ENCODE measurements around the gene RETREG1.
A peak's percentile ranks its signal among the peaks of the same experiment; 100 is the strongest.
"Not testable (repeated sequence)": the region's sequence is repeated elsewhere in the genome, so short reads cannot be mapped to it uniquely, and the experiment has no call there.

RETREG1 gene

GRCh38 chr5:16550316-16550952 lies 66.4 kb downstream of the RETREG1 start:
- peak in 1 of 5 donors; percentile 40 for DNase-seq

GRCh38 chr5:16549491-16550206 lies 67.1 kb downstream of the RETREG1 start:
- DNase-seq, result no peak

GRCh38 chr5:16548812-16549211 lies 68.0 kb downstream of the RETREG1 start:
- no peak for DNase-seq

DNA sequence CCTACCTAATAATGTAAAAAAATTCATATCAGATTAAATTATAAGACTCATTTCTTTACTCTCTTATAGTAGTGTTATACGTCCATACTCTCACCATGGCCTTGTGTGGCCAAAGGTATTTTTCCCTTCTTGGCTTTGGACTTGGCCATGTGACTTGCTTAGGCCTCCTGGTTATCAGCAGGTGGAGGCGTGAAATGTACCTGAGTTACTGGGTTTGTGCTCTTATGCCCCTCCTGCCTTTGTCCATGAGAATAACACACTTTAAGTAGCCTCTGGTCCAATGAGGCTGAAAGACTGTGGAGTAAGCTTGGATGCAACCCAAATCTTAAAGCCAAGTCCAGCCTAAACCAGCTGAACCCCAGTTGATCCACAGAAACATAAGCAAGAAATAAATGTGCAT lies 68.7 kb downstream of the RETREG1 start:
- DNase-seq, result no peak

- DNase-seq, result no peak
Measured at GRCh38 chr5:16547200-16547842, 69.5 kb downstream of the RETREG1 start.

GRCh38 chr5:16546732-16547131 lies 70.1 kb downstream of the RETREG1 start:
- no peak for DNase-seq

DNA sequence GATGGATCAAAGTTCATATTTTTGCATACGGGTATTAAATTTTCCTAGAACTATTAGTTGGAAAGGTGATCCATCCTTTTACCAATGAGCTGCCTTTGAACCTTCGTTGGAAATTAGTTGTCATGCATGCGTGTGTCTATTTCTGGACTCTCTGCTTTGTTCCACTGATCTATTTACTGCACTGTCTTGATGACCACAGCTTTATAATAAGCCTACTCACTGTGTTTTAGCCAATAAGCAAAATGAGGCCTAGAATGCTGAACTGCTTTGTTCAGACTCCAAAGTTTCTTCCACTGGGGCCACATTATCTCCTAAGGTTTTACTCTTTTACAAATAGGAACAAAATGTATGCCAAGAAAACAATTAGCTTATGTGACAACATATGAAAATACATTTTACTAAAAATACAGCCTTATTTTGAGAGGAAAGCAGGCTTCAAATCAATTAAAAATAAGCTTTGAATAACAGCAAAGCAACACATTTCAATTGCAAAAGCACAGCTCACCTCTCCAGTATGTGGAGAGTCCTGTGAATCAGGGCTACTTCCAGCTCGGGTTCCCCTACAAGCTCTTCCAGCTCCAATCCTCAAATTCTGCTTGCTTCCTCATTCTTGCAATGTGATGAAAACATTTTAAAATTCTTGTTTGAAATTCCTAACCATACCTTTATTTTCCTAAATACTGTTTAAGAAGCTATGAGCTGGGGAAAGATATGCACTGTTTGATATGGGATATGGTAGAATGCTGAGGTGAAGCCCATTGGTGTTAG lies 72.0 kb downstream of the RETREG1 start:
- no peak for DNase-seq

DNA sequence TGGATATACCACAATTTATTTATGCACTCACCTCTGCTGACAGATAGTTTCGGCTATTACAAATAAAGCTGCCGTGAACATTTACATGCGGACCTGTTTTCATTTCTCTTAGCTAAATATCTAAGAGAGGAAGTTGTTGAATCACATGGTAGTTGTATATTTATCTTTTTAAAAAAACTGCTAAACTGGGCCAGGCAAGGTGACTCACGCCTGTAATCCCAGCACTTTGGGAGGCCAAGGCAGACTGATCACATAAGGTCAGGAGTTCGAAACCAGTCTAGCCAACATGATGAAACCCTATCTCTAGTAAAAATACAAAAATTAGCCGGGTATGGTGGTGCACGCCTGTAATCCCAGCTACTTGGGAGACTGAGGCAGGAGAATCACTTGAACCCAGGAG lies 73.6 kb downstream of the RETREG1 start:
- not testable (repeated sequence) for DNase-seq

DNA sequence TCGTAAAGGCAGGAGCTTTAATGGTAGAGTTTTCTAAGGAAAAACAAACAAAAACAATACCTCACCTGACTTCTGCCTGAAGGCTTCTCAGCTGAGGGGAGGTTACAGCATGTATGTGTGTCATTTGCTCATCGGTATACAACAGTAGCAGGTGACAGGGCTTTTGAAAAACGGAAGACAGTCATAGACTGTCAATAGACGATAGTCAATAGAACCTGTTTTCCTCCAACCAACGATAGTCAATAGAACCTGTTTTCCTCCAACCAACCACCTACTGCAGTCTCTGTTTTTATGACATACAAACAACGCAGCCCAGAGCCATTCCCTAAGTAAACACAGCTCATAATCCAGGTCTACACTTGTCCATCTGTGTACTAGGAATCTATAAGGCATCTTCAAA lies 74.6 kb downstream of the RETREG1 start:
- no peak for DNase-seq

GRCh38 chr5:16541592-16541991 lies 75.2 kb downstream of the RETREG1 start:
- not testable (repeated sequence) for DNase-seq

GRCh38 chr5:16540421-16540820 lies 76.4 kb downstream of the RETREG1 start:
- no peak for DNase-seq

DNA sequence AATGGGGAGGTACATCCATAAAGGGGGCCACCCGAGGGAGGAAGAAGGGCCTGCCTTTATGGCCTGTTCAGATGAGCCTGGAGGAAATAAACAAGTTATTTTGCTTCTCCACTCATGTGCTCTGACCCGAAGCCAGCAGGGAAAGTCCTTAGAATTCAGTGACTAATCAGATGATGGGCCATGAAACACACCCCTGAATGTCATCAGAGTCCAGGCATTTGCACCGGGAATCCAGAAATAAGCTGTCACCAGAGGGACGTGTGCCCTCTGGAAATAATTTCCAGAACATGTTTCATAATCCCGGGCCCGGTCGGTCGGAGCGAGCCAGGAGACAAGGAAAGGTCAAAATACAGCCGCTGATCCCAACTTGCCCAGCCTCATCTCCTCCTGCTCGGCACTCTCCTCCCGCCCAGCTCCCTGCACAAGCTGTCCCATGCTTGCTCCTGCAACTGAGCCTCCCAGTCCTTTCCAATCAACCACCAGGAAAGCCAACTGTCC lies 77.6 kb downstream of the RETREG1 start:
- DNase-seq, result no peak

DNA sequence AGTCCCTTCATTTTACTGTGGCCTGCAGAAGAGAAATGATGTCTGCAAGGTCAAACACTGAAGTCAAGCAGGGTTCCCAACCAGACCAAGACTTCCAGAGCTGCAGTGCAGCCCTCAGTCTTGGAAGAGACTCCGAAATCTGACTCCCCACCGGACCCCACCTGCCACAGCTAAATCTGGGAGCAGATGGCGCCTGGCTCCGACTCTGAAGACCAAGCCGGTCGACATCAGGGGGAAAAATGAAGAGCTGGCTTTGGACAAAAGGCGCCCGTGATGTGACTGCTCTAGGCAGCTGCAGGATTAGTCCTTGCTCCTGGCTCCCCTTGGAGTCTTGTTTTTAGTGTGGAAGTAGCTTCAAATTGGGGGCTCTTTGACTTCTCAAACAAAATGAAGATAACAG lies 78.8 kb downstream of the RETREG1 start:
- DNase-seq, result no peak

GRCh38 chr5:16536818-16537217 lies 80.0 kb downstream of the RETREG1 start:
- no peak for DNase-seq

DNA sequence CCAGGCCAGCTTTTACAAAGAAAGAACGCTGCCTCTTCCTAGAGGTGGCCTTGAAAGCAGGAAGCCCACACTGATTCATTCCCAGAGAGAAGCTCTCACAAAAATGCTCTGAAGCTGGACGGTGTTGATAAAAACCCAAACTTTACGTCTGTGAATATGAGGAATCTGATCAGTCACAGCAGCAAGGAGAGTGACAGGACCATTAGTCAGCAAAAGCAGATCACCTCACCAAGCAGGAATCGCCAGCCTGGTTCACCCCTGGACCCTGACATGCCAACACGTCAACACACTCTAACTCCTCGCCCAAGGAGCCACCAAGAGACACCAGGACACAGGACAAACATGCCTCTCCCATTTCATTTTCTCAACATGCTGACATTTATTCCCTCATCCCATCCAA lies 80.6 kb downstream of the RETREG1 start:
- no peak for DNase-seq

DNA sequence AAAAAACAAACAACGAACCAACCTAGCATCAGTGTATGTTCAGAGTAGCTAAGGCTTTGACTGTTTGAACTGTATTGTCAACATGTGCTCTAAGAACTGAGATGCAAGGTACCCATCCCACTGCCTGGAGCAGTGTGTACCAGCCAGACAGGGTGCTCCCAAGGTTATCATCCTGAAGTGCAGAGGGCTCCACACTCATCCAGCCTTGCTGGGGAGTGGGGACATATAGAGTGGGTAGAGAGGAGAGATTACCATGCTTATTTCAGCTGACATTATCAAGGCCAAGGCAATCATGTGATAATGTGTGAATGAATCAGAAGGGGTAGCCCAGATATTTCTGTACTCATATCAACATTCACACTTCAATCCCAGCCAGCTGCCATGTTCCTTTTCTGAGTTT lies 82.5 kb downstream of the RETREG1 start:
- no peak for DNase-seq

DNA sequence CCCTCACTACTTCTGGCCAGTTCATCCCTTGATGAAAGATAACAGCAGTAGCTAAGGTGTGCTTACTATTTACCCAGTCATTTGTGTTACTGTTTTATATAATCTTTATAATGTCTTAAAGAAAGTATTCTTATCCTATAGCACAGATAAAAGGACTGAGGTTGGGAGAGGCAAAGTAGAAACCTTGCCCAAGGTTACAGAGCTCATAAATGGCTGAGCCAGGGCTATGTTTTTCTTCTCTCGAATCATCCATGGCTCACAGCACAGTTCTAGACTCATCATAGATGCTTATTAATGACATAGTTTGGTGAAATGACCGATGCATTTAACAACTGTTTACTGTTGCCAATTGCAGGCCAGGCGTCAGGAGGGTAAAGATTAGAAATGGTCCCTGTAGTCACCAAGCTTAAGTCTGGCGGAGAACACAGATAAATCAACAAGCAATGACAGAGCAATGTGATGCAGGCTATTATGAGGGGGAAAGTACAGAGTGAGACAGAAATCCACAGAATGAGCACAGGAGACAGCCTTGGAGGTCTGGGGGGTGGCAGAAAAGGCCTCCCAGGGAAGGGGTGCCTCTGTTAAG lies 85.6 kb downstream of the RETREG1 start:
- no peak for DNase-seq

- DNase-seq, result no peak
Measured at GRCh38 chr5:16529306-16529705, 87.5 kb downstream of the RETREG1 start.

DNA sequence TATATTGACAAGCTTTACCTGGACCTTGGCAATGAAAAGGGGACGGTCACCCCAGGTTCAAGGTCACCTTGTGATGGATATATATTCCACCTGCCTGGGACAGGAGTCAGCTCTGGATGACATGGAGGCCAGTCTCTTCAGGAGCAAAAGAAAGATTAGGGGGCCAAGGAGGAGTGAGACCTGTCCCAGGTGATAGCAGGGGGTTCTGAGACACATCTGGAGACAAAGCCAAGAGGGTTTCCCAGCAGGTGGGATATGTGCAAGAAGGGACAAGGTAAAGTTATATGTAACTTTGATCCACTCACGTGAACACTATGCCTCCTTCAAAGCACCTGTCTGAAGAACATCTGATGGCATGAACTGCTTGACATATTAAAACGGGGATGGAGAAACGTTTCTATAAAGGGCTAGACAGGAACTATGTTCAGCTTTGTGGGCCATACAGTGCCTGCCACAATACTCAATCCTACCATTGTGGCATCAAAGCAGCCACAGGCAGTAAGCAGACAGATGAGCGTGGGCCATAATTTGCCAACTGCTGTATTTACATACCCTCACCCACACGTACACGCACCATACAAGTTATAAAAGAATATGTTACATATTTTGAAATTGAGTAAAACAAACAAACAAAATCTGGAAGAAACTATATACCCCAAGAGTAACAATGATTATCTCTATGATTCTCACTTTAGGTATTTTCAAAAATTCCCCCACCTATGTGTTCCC lies 88.3 kb downstream of the RETREG1 start:
- no peak for DNase-seq

DNA sequence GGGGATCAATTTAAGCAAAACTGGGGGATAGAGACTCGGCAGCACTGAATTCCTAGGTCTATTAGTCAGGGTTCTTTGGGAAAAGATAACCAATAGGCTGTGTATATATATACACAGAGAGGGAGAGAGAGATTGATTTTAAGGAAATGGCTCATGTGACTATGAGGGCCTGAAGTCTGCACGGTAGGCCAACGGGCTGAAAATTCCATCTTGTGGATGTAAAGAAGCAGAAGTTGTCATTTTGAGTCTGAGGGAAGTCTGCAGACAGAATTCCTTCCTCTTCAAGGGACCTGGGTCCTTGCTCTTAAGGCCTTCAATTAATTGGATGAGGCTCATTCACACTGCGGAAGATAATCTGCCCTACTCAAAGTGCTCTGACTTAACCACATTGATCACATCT lies 91.1 kb downstream of the RETREG1 start:
- DNase-seq, result no peak

- no peak for DNase-seq
Measured at GRCh38 chr5:16524286-16524685, 92.5 kb downstream of the RETREG1 start.
